Activated CD4-positive, CD25-positive, alpha-beta regulatory T cell treated with anti-CD3 and anti-CD28 coated beads, Interleukin-2, amount 50 U/mL, for 72 hours (primary cell): ENCODE results near the gene ZNF239.
"Not testable (repeated sequence)": the region's sequence is repeated elsewhere in the genome, so short reads cannot be mapped to it uniquely, and the experiment has no call there.

Experiments
- DNase-seq: peaks from one replicate; pipeline ENCODE4 v3.0.0; 2021

The ZNF239 gene

GRCh38 chr10:43576062-43576461, 1.6 kb upstream of the ZNF239 start:
- DNase-seq, result no peak

DNA sequence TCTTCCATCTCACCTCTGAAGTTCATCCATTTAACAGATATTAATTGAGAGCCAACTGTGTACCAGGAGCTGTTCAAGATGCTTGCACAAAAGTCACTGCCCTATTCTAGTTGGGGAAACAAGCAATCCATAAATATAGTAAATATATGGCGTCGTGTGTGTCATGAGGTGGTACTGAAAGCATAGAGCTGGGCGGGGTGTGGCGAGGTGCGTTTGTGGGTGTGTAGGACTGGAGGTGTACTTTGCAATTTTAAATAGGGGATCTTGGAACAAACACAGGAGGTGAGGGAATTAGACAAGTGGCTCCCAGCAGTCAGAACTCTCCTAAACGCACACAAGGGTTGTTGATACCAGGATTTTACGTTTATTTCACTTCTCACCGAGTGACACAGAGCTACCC, 490 bp upstream of the ZNF239 start:
- DNase-seq, result no peak

DNA sequence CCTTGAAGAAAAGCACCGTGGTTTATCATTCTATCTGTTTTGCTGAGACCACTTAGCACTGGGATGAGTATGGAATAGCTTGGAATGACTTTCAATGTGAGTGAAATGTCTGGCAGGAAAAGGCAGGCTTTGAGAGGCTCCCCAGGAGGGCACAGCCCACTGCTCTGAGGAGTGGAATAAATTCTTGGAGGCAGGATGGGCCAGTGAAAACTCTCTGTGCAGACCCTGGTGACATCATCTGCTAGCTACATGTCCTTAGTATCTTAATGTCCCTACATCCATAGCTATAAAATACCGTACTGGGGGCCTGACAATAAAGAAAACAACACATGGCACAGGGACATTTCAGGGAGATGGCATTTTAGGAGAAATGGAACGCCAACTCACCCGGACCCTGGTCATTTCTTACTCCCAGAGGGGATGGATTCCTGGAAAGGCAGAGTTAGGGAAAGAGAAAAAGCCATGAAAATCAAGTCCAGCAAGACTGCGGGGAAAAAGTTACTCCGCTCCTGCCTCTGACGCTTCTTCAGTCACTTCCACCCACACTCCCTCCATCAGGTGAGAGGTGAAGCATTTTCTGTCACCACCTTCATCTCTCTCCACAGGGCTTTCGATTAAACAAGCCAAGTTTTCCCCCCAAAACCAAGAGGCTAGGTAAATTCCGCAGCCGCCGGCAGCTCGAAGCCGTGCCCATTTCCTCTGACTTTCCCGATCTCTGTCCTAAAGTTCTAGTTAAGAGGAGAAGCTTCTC, 991 bp downstream of the ZNF239 start:
- no peak for DNase-seq

- no peak for DNase-seq
These were observed 3.4 kb downstream of the ZNF239 start for GRCh38 chr10:43570971-43571370.

- DNase-seq, result no peak
These were observed 4.7 kb downstream of the ZNF239 start for GRCh38 chr10:43569681-43570080.

- no peak for DNase-seq
These were observed 17.2 kb downstream of the ZNF239 start for GRCh38 chr10:43557214-43557613.

DNA sequence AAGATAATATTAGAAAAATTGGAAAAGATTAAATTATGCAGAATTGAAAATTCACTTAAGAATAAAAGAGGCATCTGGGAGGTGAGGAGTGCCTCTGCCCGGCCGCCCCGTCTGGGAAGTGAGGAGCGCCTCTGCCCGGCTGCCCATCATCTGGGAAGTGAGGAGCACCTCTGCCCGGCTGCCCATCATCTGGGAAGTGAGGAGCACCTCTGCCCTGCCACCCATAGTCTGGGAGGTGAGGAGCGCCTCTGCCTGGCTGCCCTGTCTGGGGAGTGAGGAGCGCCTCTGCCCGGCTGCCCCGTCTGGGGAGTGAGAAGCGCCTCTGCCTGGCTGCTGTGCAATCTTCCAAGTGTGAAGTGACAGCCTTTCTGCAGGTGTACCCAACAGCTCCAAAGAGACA, 30.7 kb downstream of the ZNF239 start:
- DNase-seq, result not testable (repeated sequence)

DNA sequence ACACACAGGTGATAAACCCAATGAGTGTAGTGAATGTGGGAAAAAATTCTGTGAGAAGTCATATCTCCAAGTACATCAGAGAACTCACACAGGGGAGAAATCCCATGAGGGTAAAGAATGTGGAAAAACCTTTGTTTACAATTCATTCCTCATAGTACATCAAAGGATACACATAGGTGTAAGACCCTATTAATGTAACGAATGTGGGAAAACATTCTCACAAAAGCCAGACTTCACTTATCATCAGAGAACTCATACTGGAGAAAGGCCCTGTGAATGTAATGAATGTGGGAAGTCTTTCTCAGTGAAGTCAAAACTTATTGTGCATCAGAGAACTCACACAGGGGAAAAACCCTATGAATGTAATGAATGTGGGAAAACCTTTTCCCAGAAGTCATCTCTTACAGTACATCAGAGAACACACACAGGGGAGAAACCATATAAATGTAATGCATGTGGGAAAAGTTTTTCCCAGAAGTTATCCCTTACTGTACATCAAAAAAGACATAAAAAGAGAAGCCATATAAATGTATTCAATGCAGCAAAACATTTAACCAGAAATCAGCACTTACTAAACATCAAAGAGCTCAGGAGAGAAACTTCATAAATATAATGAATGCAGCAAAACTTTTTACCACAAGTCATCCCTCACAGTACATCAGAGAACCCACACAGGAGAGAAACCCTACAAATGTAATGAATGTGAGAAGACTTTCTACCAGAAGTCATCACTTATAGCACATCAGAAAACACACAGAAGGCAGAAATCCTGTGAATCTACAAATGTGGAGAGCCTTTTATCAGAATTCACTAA, 49.8 kb downstream of the ZNF239 start:
- no peak for DNase-seq
